ENCODE results near the gene SRPK2. TPM values are rescaled to one million over a fixed set of nuclear protein-coding genes. Genes with fewer than 3 reads are reported as not detected.
"Not testable (repeated sequence)": the region's sequence is repeated elsewhere in the genome, so short reads cannot be mapped to it uniquely, and the experiment has no call there.

The SRPK2 gene
- polyA plus RNA-seq, 1 experiment: 10.8 TPM

DNA sequence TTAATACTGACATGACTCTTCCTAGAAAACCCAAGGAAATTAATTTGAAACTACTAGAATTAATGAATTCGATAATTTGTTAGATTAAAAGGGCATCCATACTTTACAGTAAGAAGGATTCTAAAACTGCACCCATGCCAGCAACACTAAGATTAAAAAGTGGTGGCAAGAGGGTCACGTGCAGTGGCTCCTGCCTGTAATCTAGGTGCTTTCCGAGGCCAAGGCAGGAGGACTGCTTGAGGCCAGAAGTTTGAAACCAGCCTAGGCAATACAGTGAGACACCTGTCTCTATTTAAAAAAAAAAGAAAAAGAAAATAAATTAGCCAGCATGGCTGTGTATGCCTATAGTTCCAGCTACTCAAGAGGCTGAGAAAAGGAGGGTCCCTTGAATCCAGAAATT is 58.2 kb downstream of the SRPK2 start:
- Histone ChIP-seq H3K27me3 (ENCODE audit: control insufficient read depth, insufficient read depth, low read length) (no peaks in the 10 kb centered on the region), H3K36me3 (ENCODE audit: control insufficient read depth, insufficient read depth, low read length) (no peaks in the 10 kb centered on the region), H3K4me3 (ENCODE audit: low read depth, low read length) (no peak overlapping the region)
- ChIA-PET POLR2A (no interaction called here), CTCF (no interaction called here)
- TF ChIP-seq, protein P1, sequence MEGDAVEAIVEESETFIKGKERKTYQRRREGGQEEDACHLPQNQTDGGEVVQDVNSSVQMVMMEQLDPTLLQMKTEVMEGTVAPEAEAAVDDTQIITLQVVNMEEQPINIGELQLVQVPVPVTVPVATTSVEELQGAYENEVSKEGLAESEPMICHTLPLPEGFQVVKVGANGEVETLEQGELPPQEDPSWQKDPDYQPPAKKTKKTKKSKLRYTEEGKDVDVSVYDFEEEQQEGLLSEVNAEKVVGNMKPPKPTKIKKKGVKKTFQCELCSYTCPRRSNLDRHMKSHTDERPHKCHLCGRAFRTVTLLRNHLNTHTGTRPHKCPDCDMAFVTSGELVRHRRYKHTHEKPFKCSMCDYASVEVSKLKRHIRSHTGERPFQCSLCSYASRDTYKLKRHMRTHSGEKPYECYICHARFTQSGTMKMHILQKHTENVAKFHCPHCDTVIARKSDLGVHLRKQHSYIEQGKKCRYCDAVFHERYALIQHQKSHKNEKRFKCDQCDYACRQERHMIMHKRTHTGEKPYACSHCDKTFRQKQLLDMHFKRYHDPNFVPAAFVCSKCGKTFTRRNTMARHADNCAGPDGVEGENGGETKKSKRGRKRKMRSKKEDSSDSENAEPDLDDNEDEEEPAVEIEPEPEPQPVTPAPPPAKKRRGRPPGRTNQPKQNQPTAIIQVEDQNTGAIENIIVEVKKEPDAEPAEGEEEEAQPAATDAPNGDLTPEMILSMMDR (IDR thresholded peaks at IDR 0.05; ENCODE audit: insufficient read depth, low read depth, low read length): no peak
- no peak for DNase-seq (ENCODE audit: low read depth)

DNA sequence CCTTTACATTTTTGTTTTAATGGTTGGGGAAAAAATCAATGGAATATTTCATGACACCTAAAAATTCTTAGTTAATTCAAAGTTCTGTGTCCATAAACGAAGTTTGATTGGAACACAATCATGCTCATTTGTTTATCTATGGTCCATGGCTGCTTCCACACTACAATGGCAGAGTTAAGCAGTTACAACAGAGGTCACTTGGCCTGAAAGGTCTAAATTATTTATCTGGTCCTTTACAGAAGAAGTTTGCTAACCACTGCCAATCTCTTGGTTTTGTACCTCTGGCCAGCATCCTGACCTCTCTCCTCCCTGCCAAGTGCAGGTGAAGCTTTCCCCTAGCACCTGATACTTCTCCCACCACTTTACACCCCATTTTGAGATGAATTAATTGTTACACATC is 61.5 kb downstream of the SRPK2 start:
- no peak for DNase-seq (ENCODE audit: low read depth)
- CTCF ChIA-PET: no interaction called here
- TF ChIP-seq, protein P1 (IDR thresholded peaks at IDR 0.05; ENCODE audit: insufficient read depth, low read depth, low read length): no peak
- Histone ChIP-seq H3K27me3 (ENCODE audit: control insufficient read depth, insufficient read depth, low read length) (no peaks in the 10 kb centered on the region), H3K4me3 (ENCODE audit: low read depth, low read length) (no peak overlapping the region), H3K36me3 (ENCODE audit: control insufficient read depth, insufficient read depth, low read length) (no peaks in the 10 kb centered on the region)
- POLR2A ChIA-PET: no interaction called here

GRCh38 chr7:105325216-105325904 is 63.4 kb downstream of the SRPK2 start:
- Histone ChIP-seq H3K36me3 (ENCODE audit: control insufficient read depth, insufficient read depth, low read length) (no peaks in the 10 kb centered on the region), H3K4me3 (ENCODE audit: low read depth, low read length) (no peak overlapping the region), H3K27me3 (ENCODE audit: control insufficient read depth, insufficient read depth, low read length) (no peaks in the 10 kb centered on the region)
- ChIA-PET POLR2A (no interaction called here), CTCF (interaction anchor here (0.5 to 0.6 kb wide), 2 partner anchors 13 to 1052 kb away, joined by 3 read pairs; no protein-coding TSS in a partner anchor)
- TF ChIP-seq, protein P1 (IDR thresholded peaks at IDR 0.05; ENCODE audit: insufficient read depth, low read depth, low read length): no peak
- DNase-seq (ENCODE audit: low read depth): no peak

GRCh38 chr7:105324606-105325005 is 64.1 kb downstream of the SRPK2 start:
- POLR2A ChIA-PET; H3K36me3 ChIP-seq (ENCODE audit: control insufficient read depth, insufficient read depth, low read length); H3K4me3 ChIP-seq (ENCODE audit: low read depth, low read length); H3K27me3 ChIP-seq (ENCODE audit: control insufficient read depth, insufficient read depth, low read length); DNase-seq (ENCODE audit: low read depth): not testable (repeated sequence)
- CTCF ChIA-PET: interaction anchor here (0.7 kb wide), 1 partner anchor 9 kb away, joined by 3 read pairs; no protein-coding TSS in a partner anchor

DNA sequence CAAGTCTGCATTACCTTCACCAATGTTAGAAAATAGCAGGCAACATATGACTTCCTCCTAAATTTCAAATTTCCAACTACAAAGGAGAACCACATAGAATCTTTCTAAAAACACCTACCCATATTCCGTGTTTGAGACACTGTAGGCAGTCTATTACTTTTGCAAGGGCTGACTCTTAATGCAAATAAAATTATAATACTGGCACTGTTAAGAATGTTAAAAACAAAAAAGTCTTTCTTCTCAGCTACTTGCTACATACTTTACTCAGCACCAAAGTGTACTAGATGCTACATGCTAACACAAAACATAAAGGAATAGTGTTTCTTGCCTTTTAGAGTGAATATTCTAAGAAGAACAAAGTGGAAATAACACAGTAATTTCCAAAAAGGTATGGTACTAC is 65.4 kb downstream of the SRPK2 start:
- H3K4me3 ChIP-seq (ENCODE audit: low read depth, low read length): no peak overlapping the region
- H3K36me3 ChIP-seq (ENCODE audit: control insufficient read depth, insufficient read depth, low read length): no peaks in the 10 kb centered on the region
- ChIA-PET CTCF (interaction anchor here (0.7 kb wide), 1 partner anchor 495 kb away, joined by 3 read pairs; no protein-coding TSS in a partner anchor), POLR2A (no interaction called here)
- no peak for DNase-seq (ENCODE audit: low read depth)
- H3K27me3 ChIP-seq (ENCODE audit: control insufficient read depth, insufficient read depth, low read length): no peaks in the 10 kb centered on the region
- TF ChIP-seq, protein P1 (IDR thresholded peaks at IDR 0.05; ENCODE audit: insufficient read depth, low read depth, low read length): no peak
